CD14-positive monocyte (primary cell): ENCODE measurements around the gene RBM43. TPM values are rescaled to one million over a fixed set of nuclear protein-coding genes. Genes with fewer than 3 reads are reported as not detected.

Source experiments
- DNase-seq, 3 donors: peaks; one replicate each; pipeline ENCODE4 v3.0.0-alpha.2; 2011 to 2022
- H2AFZ ChIP-seq: 2 replicates; pipeline ENCODE4 v1.6.0; 2012; ENCODE audit warnings: mild to moderate bottlenecking, low read depth, low read length, inconsistent platforms; ENCODE audit not compliant: insufficient read depth, poor library complexity, severe bottlenecking
- H3K27ac ChIP-seq, 2 donors: 1 replicate in 1 of 2; 2 replicates in 1 of 2; pipeline ENCODE4 v1.5.1; 2012 to 2013; ENCODE audit warnings: low read length in 2 of 2, control low read depth in 1 of 2, inconsistent platforms in 1 of 2, low read depth in 1 of 2, mild to moderate bottlenecking in 1 of 2
- H3K27me3 ChIP-seq, 2 donors: one replicate each; pipeline versions ENCODE4 v1.6.0 to v1.6.1; 2011 to 2013; ENCODE audit warnings: low read length in 2 of 2; ENCODE audit not compliant: control insufficient read depth in 2 of 2, insufficient read depth in 2 of 2
- H3K36me3 ChIP-seq, 2 donors: replicated peaks in 1 of 2; 1 replicate in 1 of 2; 2 replicates in 1 of 2; pipeline versions ENCODE4 v1.5.1 to v1.6.1; 2012 to 2013; ENCODE audit warnings: low read length in 2 of 2, control low read depth in 1 of 2, inconsistent platforms in 1 of 2, mild to moderate bottlenecking in 1 of 2; ENCODE audit not compliant: insufficient read depth in 2 of 2, control insufficient read depth in 1 of 2
- H3K4me1 ChIP-seq, 2 donors: 1 replicate in 1 of 2; 2 replicates in 1 of 2; pipeline versions ENCODE4 v1.5.1 to v1.6.1; 2012 to 2013; ENCODE audit warnings: low read length in 2 of 2, control low read depth in 1 of 2, inconsistent platforms in 1 of 2, mild to moderate bottlenecking in 1 of 2, moderate library complexity in 1 of 2; ENCODE audit not compliant: insufficient read depth in 2 of 2, control insufficient read depth in 1 of 2
- H3K4me2 ChIP-seq: replicated peaks from 2 replicates; pipeline ENCODE3; 2012; ENCODE audit warnings: low read length, moderate library complexity, mild to moderate bottlenecking; ENCODE audit not compliant: poor library complexity, severe bottlenecking; ENCODE audit errors: extremely low read depth
- H3K4me3 ChIP-seq, 3 experiments: fragments of 200-600 bp in 1 of 3; sonication (generic) in 1 of 3; replicated peaks in 1 of 3; 1 replicate in 2 of 3; 2 replicates in 1 of 3; pipeline ENCODE4 v1.5.1; 2011 to 2013; ENCODE audit warnings: low read length in 3 of 3, mild to moderate bottlenecking in 3 of 3, control low read depth in 2 of 3, low read depth in 2 of 3, inconsistent platforms in 1 of 3, moderate library complexity in 1 of 3
- H3K79me2 ChIP-seq: 2 replicates; pipeline ENCODE4 v1.6.0; 2012; ENCODE audit warnings: mild to moderate bottlenecking, control low read depth, inconsistent platforms, low read length, moderate library complexity; ENCODE audit not compliant: insufficient read depth
- H3K9ac ChIP-seq: 2 replicates; pipeline ENCODE4 v1.6.0; 2017; ENCODE audit warnings: low read length, mild to moderate bottlenecking; ENCODE audit not compliant: insufficient read depth, poor library complexity, severe bottlenecking
- H3K9me3 ChIP-seq, 2 donors: replicated peaks in 1 of 2; 1 replicate in 1 of 2; 2 replicates in 1 of 2; pipeline versions ENCODE4 v1.5.1 to v1.6.1; 2012 to 2013; ENCODE audit warnings: low read length in 2 of 2, control low read depth in 1 of 2; ENCODE audit not compliant: control insufficient read depth in 1 of 2, insufficient read depth in 1 of 2
- H4K20me1 ChIP-seq: 2 replicates; pipeline ENCODE4 v1.6.0; 2012; ENCODE audit warnings: mild to moderate bottlenecking, low read length, control low read depth, moderate library complexity; ENCODE audit not compliant: insufficient read depth
- H3K27ac Mint-ChIP-seq, 7 donors: one replicate each; pipeline ENCODE4 v1.8.0; 2020; ENCODE audit warnings: mild to moderate bottlenecking in 7 of 7, mixed read lengths in 7 of 7, moderate library complexity in 6 of 7, inconsistent platforms in 2 of 7
- H3K27me3 Mint-ChIP-seq, 3 donors: one replicate each; pipeline ENCODE4 v1.8.0; 2021 to 2022; ENCODE audit warnings: low read depth in 3 of 3, mild to moderate bottlenecking in 3 of 3, mixed read lengths in 3 of 3, moderate library complexity in 3 of 3, inconsistent platforms in 1 of 3
- H3K36me3 Mint-ChIP-seq, 2 donors: one replicate each; pipeline ENCODE4 v1.8.0; 2020; ENCODE audit warnings: mixed read lengths in 2 of 2, inconsistent platforms in 1 of 2, mild to moderate bottlenecking in 1 of 2
- H3K4me1 Mint-ChIP-seq: one replicate; pipeline ENCODE4 v1.8.0; 2020; ENCODE audit warnings: mild to moderate bottlenecking, mixed read lengths
- H3K4me3 Mint-ChIP-seq, 2 donors: one replicate each; pipeline ENCODE4 v1.8.0; 2020; ENCODE audit warnings: mild to moderate bottlenecking in 2 of 2, mixed read lengths in 2 of 2, moderate library complexity in 1 of 2
- H3K9me3 Mint-ChIP-seq, 7 donors: one replicate each; pipeline ENCODE4 v1.8.0; 2020 to 2022; ENCODE audit warnings: mixed read lengths in 7 of 7, mild to moderate bottlenecking in 6 of 7, moderate library complexity in 6 of 7, inconsistent platforms in 2 of 7
- CTCF ChIP-seq: fragments of 200-600 bp; IDR thresholded peaks from one replicate; pipeline ENCODE4 v1.8.0; 2022; ENCODE audit warnings: antibody characterized with exemption, mild to moderate bottlenecking
- WGBS: methylation state at CpG from one replicate; pipeline ENCODE4 v1.1.5; 2013; ENCODE audit warnings: missing lambda C conversion rate; ENCODE audit not compliant: insufficient coverage; 5-methylcytosine and 5-hydroxymethylcytosine counted together
- intact Hi-C, 2 donors: fragments of 100-400 bp; cut with micrococcal nuclease; formaldehyde crosslinking; loops; one replicate each; pipeline versions ENCODE4 v1.15.0 to v1.15.1; 2023
- polyA plus RNA-seq, 3 donors: library from polyadenylated mRNA; depleted of rRNA in 1 of 3; unstranded in 2 of 3; stranded (reverse) in 1 of 3; fragments of 300-500 nt in 2 of 3; fragments of >200 nt in 1 of 3; fragmentation: Illumina TruSeq in 2 of 3; gene quantifications; 1 replicate in 2 of 3; 2 replicates in 1 of 3; pipeline ENCODE4 v1.2.3, GENCODE V29; 2012 to 2021

RBM43 gene
- polyA plus RNA-seq, 3 donors = 0.24 to 2.6 (median 0.38) TPM

- no peaks in the 10 kb centered on the region for H3K36me3 Mint-ChIP-seq
- no peak overlapping the region for H3K9ac ChIP-seq
- DNase-seq = no peak
- H3K27me3 Mint-ChIP-seq = peaks cover 2 to 6% (median 2%) of the 10 kb centered on the region in 3 donors
- no peaks in the 10 kb centered on the region for H3K27me3 ChIP-seq
- intact Hi-C loops = no loop called here
- no peak overlapping the region for H2AFZ ChIP-seq
- H3K79me2 ChIP-seq = no peaks in the 10 kb centered on the region
- no peak overlapping the region for H3K4me2 ChIP-seq
- H3K9me3 ChIP-seq = no peaks in the 10 kb centered on the region
- peaks cover 0 to 1% (median 0%) of the 10 kb centered on the region in 7 donors for H3K9me3 Mint-ChIP-seq
- H3K27ac ChIP-seq = no peak overlapping the region
- H3K4me1 ChIP-seq = no peaks in the 10 kb centered on the region
- H3K4me3 Mint-ChIP-seq = no peak overlapping the region
- H3K4me3 ChIP-seq = no peak overlapping the region
- no peaks in the 10 kb centered on the region for H3K4me1 Mint-ChIP-seq
- no peak overlapping the region for H3K27ac Mint-ChIP-seq
- no peaks in the 10 kb centered on the region for H4K20me1 ChIP-seq
- H3K36me3 ChIP-seq = no peaks in the 10 kb centered on the region
- no CpG with 5 or more reads among the region's 2 CpGs for WGBS
- no peak for TF ChIP-seq CTCF
Measured at GRCh38 chr2:151200844-151201243, 60.8 kb downstream of the RBM43 start.

GRCh38 chr2:151200277-151200676 lies 61.4 kb downstream of the RBM43 start:
- Mint-ChIP-seq H3K9me3 (peaks cover 0 to 2% (median 0%) of the 10 kb centered on the region in 7 donors), H3K27me3 (peaks cover 2 to 6% (median 2%) of the 10 kb centered on the region in 3 donors), H3K27ac (no peak overlapping the region), H3K36me3 (no peaks in the 10 kb centered on the region), H3K4me1 (no peaks in the 10 kb centered on the region), H3K4me3 (no peak overlapping the region)
- no peak overlapping the region for H3K4me3 ChIP-seq
- no peaks in the 10 kb centered on the region for H4K20me1 ChIP-seq
- H3K9me3 ChIP-seq = no peaks in the 10 kb centered on the region
- no peak overlapping the region for H3K9ac ChIP-seq
- H3K36me3 ChIP-seq = no peaks in the 10 kb centered on the region
- whole genome bisulfite sequencing = no CpG with 5 or more reads among the region's 5 CpGs
- H3K79me2 ChIP-seq = no peaks in the 10 kb centered on the region
- H3K27ac ChIP-seq = no peak overlapping the region
- no peak overlapping the region for H3K4me2 ChIP-seq
- TF ChIP-seq CTCF = no peak
- no peak overlapping the region for H2AFZ ChIP-seq
- intact Hi-C loops = no loop called here
- no peaks in the 10 kb centered on the region for H3K27me3 ChIP-seq
- no peaks in the 10 kb centered on the region for H3K4me1 ChIP-seq
- no peak for DNase-seq
